WTC11 (cell line): ENCODE measurements around the gene TRIM40. TPM values are rescaled to one million over a fixed set of nuclear protein-coding genes. Genes with fewer than 3 reads are reported as not detected.

Source experiments
- ATAC-seq: fragments of 200-7000 bp; cut with Tn5 transposase; 2 replicates; pipeline ENCODE4 v1.10.0; 2021; ENCODE audit warnings: mild to moderate bottlenecking, moderate library complexity
- CTCF ChIA-PET: fragments of 300-600 bp; sonication (Branson Sonifier 250); formaldehyde crosslinking; loops from one replicate; lab custom pipeline; 2021; ENCODE audit warnings: antibody characterized with exemption; lab: Charles Lee
- POLR2A ChIA-PET: fragments of 350-600 bp; sonication (Branson Sonifier 250); formaldehyde crosslinking; loops from one replicate; lab custom pipeline; 2021; ENCODE audit warnings: antibody characterized with exemption; lab: Charles Lee
- DNase-seq: peaks from one replicate; pipeline ENCODE4 v3.0.0; 2021; ENCODE audit warnings: low spot score
- H3K27ac Mint-ChIP-seq: 2 replicates; pipeline ENCODE4 v1.8.0; 2021; ENCODE audit warnings: mixed read lengths
- H3K27me3 Mint-ChIP-seq: 2 replicates; pipeline ENCODE4 v1.8.0; 2021; ENCODE audit warnings: low read depth, mild to moderate bottlenecking, moderate library complexity, mixed read lengths
- H3K36me3 Mint-ChIP-seq: 2 replicates; pipeline ENCODE4 v1.8.0; 2021; ENCODE audit warnings: mixed read lengths
- H3K4me1 Mint-ChIP-seq: 2 replicates; pipeline ENCODE4 v1.8.0; 2022; ENCODE audit warnings: mixed read lengths
- H3K4me3 Mint-ChIP-seq: 2 replicates; pipeline ENCODE4 v1.8.0; 2021; ENCODE audit warnings: mild to moderate bottlenecking, moderate library complexity, mixed read lengths
- H3K9me3 Mint-ChIP-seq: 2 replicates; pipeline ENCODE4 v1.8.0; 2021; ENCODE audit warnings: mixed read lengths
- E2F5 ChIP-seq: sonication (generic); formaldehyde crosslinking; IDR thresholded peaks from 2 replicates; pipeline ENCODE4 v1.8.1; 2022; ENCODE audit warnings: mild to moderate bottlenecking, moderate library complexity, missing genetic modification reagents
- ELF4 ChIP-seq: sonication (generic); formaldehyde crosslinking; IDR thresholded peaks from 2 replicates; pipeline ENCODE4 v1.8.1; 2022; ENCODE audit warnings: low read depth, mild to moderate bottlenecking, moderate library complexity, missing genetic modification reagents
- EMX1 ChIP-seq: fragments of 250-450 bp; sonication (Bioruptor Pico); IDR thresholded peaks from 2 replicates; pipeline ENCODE4 v1.8.0; 2021; ENCODE audit warnings: mild to moderate bottlenecking
- ERG ChIP-seq: fragments of 250-450 bp; sonication (Bioruptor Pico); IDR thresholded peaks from 2 replicates; pipeline ENCODE4 v1.8.0; 2021; ENCODE audit warnings: mild to moderate bottlenecking
- ESRRA ChIP-seq: sonication (generic); formaldehyde crosslinking; IDR thresholded peaks from 2 replicates; pipeline ENCODE4 v1.8.1; 2022; ENCODE audit warnings: mild to moderate bottlenecking, missing genetic modification reagents, borderline replicate concordance
- ETV6 ChIP-seq: sonication (generic); formaldehyde crosslinking; IDR thresholded peaks from 2 replicates; pipeline ENCODE4 v1.8.1; 2022; ENCODE audit warnings: mild to moderate bottlenecking, missing genetic modification reagents
- KAT7 ChIP-seq: sonication (generic); formaldehyde crosslinking; IDR thresholded peaks from 2 replicates; pipeline ENCODE4 v1.8.1; 2023; ENCODE audit warnings: missing genetic modification reagents, mild to moderate bottlenecking, borderline replicate concordance
- MAX ChIP-seq: sonication (generic); formaldehyde crosslinking; IDR thresholded peaks from 2 replicates; pipeline ENCODE4 v1.8.0; 2022; ENCODE audit warnings: mild to moderate bottlenecking, missing genetic modification reagents
- MYBL2 ChIP-seq: sonication (generic); formaldehyde crosslinking; IDR thresholded peaks from 2 replicates; pipeline ENCODE4 v1.8.1; 2023; ENCODE audit warnings: mild to moderate bottlenecking, moderate library complexity, missing genetic modification reagents
- NFE2L1 ChIP-seq: sonication (generic); formaldehyde crosslinking; IDR thresholded peaks from 2 replicates; pipeline ENCODE4 v1.8.1; 2023; ENCODE audit warnings: missing genetic modification reagents
- NR1H2 ChIP-seq: sonication (generic); formaldehyde crosslinking; IDR thresholded peaks from 2 replicates; pipeline ENCODE4 v1.9.0; 2021; ENCODE audit warnings: mild to moderate bottlenecking, moderate library complexity, missing genetic modification reagents
- NR3C1 ChIP-seq: sonication (generic); formaldehyde crosslinking; conservative IDR thresholded peaks from 2 replicates; pipeline ENCODE4 v1.8.1; 2023; ENCODE audit warnings: low read depth, mild to moderate bottlenecking, missing genetic modification reagents
- OVOL2 ChIP-seq: fragments of 250-450 bp; sonication (Bioruptor Pico); IDR thresholded peaks from 2 replicates; pipeline ENCODE4 v1.9.0; 2021; ENCODE audit warnings: mild to moderate bottlenecking, borderline replicate concordance
- PRRX2 ChIP-seq: fragments of 250-450 bp; sonication (Bioruptor Pico); IDR thresholded peaks from 2 replicates; pipeline ENCODE4 v1.8.0; 2021; ENCODE audit warnings: mild to moderate bottlenecking
- RORB ChIP-seq: fragments of 250-450 bp; sonication (Bioruptor Pico); IDR thresholded peaks from 2 replicates; pipeline ENCODE4 v1.9.0; 2021; ENCODE audit warnings: mild to moderate bottlenecking
- ZNF121 ChIP-seq: sonication (generic); formaldehyde crosslinking; IDR thresholded peaks from 2 replicates; pipeline ENCODE4 v1.8.0; 2023; ENCODE audit warnings: missing genetic modification reagents
- ZNF416 ChIP-seq: fragments of 250-450 bp; sonication (Bioruptor Pico); IDR thresholded peaks from 2 replicates; pipeline ENCODE4 v1.9.0; 2021; ENCODE audit warnings: mild to moderate bottlenecking, inconsistent platforms
- ZNF512 ChIP-seq: sonication (generic); formaldehyde crosslinking; IDR thresholded peaks from 2 replicates; pipeline ENCODE4 v1.8.1; 2022; ENCODE audit warnings: missing genetic modification reagents, borderline replicate concordance
- ZNF532 ChIP-seq: fragments of 250-450 bp; sonication (Bioruptor Pico); IDR thresholded peaks from 2 replicates; pipeline ENCODE4 v1.9.0; 2021; ENCODE audit warnings: mild to moderate bottlenecking, borderline replicate concordance
- total RNA-seq: library from RNA; stranded (reverse); gene quantifications from 3 replicates; pipeline ENCODE4 v1.2.3, GENCODE V29; 2021
- TF ChIP-seq, protein P1 (sequence below): sonication (generic); formaldehyde crosslinking; IDR thresholded peaks from 2 replicates; pipeline ENCODE4 v1.8.0; 2022; ENCODE audit warnings: missing genetic modification reagents
- TF ChIP-seq, protein P2 (sequence below): fragments of 250-450 bp; sonication (Bioruptor Pico); IDR thresholded peaks from 2 replicates; pipeline ENCODE4 v2.1.2; 2022; ENCODE audit warnings: mild to moderate bottlenecking, moderate library complexity
- TF ChIP-seq, protein P3 (sequence below): fragments of 250-450 bp; sonication (Bioruptor Pico); IDR thresholded peaks from 2 replicates; pipeline ENCODE4 v1.9.0; 2021; ENCODE audit warnings: mild to moderate bottlenecking

Gene TRIM40
- total RNA-seq, 1 experiment from 2014 or later: not detected

DNA sequence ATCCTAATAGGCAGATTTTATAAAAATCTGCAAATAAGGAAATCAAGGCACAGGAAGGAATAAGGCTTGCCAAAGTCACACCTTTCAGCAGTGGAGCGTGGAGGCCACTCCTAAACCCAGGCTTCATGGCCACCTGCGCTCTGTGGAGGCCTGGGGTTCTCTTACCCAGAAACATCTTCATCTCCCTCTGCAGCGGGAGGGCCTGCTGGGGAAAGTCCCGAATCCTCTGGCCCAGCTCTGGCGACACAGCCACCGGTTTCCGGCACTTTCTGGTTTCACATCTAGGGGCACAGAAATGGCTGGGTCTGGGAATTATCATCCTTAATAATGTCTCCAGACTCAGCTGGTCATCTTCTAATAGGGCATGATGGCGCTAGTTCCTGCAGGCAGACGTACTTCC is 20.8 kb downstream of the TRIM40 start (continued):
- TF ChIP-seq, protein P1, sequence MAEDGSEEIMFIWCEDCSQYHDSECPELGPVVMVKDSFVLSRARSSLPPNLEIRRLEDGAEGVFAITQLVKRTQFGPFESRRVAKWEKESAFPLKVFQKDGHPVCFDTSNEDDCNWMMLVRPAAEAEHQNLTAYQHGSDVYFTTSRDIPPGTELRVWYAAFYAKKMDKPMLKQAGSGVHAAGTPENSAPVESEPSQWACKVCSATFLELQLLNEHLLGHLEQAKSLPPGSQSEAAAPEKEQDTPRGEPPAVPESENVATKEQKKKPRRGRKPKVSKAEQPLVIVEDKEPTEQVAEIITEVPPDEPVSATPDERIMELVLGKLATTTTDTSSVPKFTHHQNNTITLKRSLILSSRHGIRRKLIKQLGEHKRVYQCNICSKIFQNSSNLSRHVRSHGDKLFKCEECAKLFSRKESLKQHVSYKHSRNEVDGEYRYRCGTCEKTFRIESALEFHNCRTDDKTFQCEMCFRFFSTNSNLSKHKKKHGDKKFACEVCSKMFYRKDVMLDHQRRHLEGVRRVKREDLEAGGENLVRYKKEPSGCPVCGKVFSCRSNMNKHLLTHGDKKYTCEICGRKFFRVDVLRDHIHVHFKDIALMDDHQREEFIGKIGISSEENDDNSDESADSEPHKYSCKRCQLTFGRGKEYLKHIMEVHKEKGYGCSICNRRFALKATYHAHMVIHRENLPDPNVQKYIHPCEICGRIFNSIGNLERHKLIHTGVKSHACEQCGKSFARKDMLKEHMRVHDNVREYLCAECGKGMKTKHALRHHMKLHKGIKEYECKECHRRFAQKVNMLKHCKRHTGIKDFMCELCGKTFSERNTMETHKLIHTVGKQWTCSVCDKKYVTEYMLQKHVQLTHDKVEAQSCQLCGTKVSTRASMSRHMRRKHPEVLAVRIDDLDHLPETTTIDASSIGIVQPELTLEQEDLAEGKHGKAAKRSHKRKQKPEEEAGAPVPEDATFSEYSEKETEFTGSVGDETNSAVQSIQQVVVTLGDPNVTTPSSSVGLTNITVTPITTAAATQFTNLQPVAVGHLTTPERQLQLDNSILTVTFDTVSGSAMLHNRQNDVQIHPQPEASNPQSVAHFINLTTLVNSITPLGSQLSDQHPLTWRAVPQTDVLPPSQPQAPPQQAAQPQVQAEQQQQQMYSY (CRISPR knock-in tag): no peak
- no peak for TF ChIP-seq ESRRA
- TF ChIP-seq, all 79 proteins: peak for 0

DNA sequence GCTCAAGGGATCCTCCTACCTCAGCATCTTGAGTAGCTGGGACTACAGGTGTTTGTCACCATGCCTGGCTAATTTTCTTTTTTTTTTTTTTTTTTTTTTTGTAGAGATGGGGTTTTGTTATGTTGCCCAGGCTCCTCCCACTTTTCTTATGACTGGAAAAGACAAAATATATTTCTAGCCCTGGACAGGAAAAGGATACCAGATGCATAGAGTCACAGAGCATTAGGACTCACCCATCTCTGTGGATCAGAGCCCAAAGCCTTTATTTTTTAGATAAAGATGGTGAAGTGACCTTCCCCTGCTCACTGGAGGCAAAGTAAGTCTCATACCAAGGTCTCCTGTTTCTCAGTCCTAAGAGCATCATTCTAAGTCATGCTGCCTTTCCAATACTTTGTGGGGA is 21.6 kb downstream of the TRIM40 start:
- no peaks in the 10 kb centered on the region for H3K36me3 Mint-ChIP-seq
- ATAC-seq: no peak
- peaks cover 35% of the 10 kb centered on the region for H3K27me3 Mint-ChIP-seq
- no peak overlapping the region for H3K4me3 Mint-ChIP-seq
- H3K27ac Mint-ChIP-seq: no peak overlapping the region
- H3K9me3 Mint-ChIP-seq: no peaks in the 10 kb centered on the region
- H3K4me1 Mint-ChIP-seq: no peaks in the 10 kb centered on the region
- DNase-seq: no peak
- TF ChIP-seq MYBL2 (CRISPR knock-in tag) (no peak), KAT7 (CRISPR knock-in tag) (no peak), EMX1 (CRISPR knock-in tag) (no peak), ELF4 (CRISPR knock-in tag) (no peak), NFE2L1 (CRISPR knock-in tag) (no peak), ZNF121 (CRISPR knock-in tag) (no peak), OVOL2 (CRISPR knock-in tag) (no peak), NR3C1 (CRISPR knock-in tag) (no peak), ZNF416 (CRISPR knock-in tag) (no peak), ETV6 (CRISPR knock-in tag) (no peak), MAX (CRISPR knock-in tag) (no peak), PRRX2 (CRISPR knock-in tag) (no peak), E2F5 (CRISPR knock-in tag) (no peak), ZNF512 (no peak), NR1H2 (CRISPR knock-in tag) (no peak), ERG (no peak), ZNF532 (CRISPR knock-in tag) (no peak), RORB (CRISPR knock-in tag) (no peak)
- TF ChIP-seq, protein P2, sequence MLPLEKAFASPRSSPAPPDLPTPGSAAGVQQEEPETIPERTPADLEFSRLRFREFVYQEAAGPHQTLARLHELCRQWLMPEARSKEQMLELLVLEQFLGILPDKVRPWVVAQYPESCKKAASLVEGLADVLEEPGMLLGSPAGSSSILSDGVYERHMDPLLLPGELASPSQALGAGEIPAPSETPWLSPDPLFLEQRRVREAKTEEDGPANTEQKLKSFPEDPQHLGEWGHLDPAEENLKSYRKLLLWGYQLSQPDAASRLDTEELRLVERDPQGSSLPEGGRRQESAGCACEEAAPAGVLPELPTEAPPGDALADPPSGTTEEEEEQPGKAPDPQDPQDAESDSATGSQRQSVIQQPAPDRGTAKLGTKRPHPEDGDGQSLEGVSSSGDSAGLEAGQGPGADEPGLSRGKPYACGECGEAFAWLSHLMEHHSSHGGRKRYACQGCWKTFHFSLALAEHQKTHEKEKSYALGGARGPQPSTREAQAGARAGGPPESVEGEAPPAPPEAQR (CRISPR knock-in tag): no peak
- TF ChIP-seq, protein P3, sequence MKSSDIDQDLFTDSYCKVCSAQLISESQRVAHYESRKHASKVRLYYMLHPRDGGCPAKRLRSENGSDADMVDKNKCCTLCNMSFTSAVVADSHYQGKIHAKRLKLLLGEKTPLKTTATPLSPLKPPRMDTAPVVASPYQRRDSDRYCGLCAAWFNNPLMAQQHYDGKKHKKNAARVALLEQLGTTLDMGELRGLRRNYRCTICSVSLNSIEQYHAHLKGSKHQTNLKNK (CRISPR knock-in tag): no peak
- POLR2A ChIA-PET: no interaction called here
- CTCF ChIA-PET: interaction anchor here (0.9 kb wide), 1 partner anchor 200 kb away, joined by 3 read pairs; no protein-coding TSS in a partner anchor
